LNCAP (cell line): ENCODE measurements around the gene SIT1.
A peak's percentile ranks its signal among the peaks of the same experiment; 100 is the strongest.

Experiments used
- TF ChIP-seq, protein P1 (sequence below): fragments of 450-650 bp; IDR thresholded peaks from 2 replicates; pipeline ENCODE4 v1.5.1; 2017; ENCODE audit warnings: mild to moderate bottlenecking

SIT1 gene

DNA sequence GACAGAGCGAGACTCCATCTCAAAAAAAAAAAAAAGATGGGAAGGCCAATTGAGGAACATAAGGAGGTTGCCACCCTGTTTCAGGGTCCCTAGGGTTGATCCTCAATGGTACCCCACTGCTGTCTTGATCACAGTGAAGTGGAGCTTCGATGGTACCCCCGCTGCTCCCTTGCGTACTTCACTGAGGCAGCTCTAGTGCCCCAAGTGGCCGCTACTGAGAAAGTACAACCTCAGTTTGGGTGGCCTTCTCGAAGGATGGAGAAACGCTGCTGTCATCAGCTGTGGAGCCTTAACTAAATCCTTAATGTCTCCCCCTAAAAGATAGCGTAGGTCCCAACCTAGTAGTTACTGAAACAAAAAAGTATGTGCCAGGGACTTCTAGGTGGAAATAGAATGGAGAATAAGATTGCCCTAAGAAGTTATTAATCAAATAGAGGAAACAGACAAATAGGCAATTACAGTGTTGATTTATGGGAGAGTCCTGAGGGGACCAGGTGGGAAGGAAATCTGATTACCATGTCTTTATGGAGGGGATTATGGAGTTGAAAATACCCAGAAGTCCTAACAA lies 39.4 kb downstream of the SIT1 start:
- TF ChIP-seq, protein P1, sequence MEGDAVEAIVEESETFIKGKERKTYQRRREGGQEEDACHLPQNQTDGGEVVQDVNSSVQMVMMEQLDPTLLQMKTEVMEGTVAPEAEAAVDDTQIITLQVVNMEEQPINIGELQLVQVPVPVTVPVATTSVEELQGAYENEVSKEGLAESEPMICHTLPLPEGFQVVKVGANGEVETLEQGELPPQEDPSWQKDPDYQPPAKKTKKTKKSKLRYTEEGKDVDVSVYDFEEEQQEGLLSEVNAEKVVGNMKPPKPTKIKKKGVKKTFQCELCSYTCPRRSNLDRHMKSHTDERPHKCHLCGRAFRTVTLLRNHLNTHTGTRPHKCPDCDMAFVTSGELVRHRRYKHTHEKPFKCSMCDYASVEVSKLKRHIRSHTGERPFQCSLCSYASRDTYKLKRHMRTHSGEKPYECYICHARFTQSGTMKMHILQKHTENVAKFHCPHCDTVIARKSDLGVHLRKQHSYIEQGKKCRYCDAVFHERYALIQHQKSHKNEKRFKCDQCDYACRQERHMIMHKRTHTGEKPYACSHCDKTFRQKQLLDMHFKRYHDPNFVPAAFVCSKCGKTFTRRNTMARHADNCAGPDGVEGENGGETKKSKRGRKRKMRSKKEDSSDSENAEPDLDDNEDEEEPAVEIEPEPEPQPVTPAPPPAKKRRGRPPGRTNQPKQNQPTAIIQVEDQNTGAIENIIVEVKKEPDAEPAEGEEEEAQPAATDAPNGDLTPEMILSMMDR = peak; percentile 84

DNA sequence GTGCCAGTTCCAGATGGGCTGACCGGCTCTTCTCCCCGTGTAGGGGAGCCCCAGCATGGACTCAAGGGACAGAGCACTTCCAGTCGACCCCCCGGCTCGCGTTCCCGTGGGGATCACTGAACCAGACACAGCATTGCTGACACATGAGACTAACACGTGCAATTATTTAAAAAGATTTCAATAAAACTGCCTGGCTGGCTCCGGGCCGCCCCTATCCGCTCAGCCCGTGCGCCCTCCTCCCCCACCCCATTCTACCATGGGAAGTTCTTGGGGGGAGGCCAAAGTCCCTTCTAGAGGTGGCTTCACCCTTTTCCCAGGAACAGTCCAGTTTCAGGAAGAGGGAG lies 40.9 kb downstream of the SIT1 start:
- TF ChIP-seq, protein P1 = no peak

DNA sequence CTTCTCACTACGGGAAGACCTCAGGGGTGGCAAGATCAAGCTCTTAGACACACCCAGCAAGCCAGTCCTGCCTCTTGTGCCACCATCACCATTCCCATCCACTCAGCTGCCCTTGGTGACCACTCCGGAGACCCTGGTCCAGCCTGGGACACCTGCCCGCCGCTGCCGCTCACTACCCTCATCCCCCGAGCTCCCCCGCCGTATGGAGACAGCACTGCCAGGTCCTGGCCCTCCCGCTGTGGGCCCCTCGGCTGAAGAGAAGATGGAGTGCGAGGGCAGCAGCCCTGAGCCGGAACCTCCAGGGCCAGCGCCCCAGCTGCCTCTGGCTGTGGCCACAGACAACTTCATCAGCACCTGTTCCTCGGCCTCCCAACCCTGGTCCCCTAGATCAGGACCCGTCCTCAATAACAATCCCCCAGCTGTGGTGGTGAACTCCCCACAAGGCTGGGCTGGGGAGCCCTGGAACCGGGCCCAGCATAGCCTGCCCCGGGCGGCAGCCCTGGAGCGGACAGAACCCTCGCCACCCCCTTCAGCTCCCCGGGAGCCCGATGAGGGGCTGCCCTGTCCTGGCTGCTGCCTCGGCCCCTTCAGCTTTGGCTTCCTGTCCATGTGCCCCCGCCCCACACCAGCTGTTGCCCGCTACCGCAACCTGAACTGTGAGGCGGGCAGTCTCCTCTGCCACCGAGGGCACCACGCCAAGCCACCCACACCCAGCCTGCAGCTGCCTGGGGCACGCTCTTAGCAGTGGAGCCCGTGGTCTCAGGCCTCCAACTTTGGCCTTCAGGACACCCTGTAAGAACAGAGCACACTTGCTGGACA lies 41.5 kb downstream of the SIT1 start:
- TF ChIP-seq, protein P1 = no peak

DNA sequence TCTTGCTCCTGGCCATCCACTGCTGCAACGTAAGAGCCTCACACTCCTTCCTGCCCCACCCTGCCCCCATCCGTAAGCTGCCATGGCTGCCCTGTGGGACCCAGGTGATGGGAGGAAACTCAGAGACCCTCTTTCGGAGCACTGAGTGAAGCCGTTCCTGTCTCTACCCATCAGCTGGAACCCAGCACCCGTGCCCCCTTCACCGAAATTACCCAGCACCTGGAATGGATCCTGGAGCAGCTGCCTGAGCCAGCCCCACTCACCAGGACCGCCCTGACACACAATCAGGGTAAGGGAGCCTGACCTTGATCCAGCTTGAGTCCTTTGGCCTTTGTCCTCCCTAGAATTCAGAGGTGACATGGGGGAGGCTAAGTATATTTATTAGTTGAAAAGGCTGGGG lies 42.5 kb downstream of the SIT1 start:
- TF ChIP-seq, protein P1 = no peak

DNA sequence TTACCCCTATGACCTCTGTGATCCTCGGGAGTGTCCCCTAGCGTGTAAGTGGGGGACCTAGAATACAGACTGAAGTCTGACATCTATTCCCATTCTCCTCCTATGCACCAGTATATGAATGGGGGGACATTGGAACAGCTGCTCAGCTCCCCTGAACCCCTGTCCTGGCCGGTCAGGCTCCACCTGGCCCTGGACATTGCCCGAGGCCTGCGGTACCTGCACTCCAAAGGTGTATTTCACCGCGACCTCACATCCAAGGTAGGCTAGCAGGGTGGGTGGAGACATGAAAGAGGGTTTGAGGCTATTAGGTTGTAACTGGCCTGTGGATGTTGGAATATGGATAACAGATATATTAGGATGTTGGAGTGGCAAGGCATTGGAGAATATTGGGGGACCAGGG lies 44.0 kb downstream of the SIT1 start:
- TF ChIP-seq, protein P1 = no peak

DNA sequence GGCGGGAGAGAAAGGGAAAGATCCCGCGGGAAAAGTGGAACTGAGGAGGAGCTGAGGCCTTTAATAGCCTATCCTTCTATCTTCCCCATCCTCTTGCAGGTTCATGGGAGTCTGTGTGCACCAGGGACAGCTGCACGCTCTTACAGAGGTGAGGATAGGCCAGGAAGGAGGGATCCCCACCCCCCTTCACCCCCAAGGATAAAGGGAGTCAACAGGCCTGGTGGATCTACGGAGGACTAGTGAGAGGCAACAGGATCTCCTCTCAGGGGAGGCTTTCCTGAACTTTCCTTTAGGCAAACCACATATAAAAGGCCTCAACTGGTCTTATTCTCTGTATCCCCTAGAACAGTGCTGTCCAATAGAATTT lies 44.6 kb downstream of the SIT1 start:
- TF ChIP-seq, protein P1 = no peak

DNA sequence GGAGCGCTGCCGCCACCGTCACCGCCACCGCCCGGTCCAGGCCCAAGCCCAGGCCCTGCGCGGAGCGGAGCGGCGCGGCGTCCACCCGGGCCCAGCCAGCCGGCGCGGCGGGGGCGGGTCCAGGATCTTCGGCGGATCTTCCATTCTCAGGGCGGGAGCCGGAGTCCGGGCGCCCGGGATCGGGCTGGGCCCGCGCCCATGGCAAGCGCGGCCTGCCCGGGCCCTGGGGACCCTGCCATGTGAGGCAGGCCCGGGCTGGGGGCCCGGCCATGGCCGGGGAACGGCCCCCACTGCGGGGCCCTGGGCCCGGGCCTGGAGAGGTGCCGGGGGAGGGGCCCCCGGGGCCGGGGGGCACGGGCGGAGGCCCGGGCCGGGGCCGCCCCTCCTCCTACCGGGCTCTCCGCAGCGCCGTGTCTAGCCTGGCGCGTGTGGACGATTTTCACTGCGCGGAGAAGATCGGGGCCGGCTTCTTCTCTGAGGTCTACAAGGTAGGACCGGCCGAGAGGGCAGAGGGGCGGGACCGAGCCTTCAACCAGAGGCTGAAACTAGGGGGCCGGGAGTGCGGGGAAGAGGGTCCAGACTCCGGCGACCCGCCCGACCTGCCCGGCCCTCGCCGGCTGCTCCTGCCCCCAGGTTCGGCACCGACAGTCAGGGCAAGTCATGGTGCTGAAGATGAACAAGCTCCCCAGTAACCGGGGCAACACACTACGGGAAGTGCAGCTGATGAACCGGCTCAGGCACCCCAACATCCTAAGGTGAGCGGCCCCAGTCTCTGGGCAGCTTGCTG lies 45.2 kb downstream of the SIT1 start:
- TF ChIP-seq, protein P1 = no peak
